ENCODE measurements around the gene SEMA4G. TPM values are rescaled to one million over a fixed set of nuclear protein-coding genes. Genes with fewer than 3 reads are reported as not detected.

The SEMA4G gene
- total and polyA plus RNA-seq, 2 of the 13 experiments (the other 11 are each of a cell fraction or from before 2014, with no cell fraction given): 46.2 to 207 TPM

DNA sequence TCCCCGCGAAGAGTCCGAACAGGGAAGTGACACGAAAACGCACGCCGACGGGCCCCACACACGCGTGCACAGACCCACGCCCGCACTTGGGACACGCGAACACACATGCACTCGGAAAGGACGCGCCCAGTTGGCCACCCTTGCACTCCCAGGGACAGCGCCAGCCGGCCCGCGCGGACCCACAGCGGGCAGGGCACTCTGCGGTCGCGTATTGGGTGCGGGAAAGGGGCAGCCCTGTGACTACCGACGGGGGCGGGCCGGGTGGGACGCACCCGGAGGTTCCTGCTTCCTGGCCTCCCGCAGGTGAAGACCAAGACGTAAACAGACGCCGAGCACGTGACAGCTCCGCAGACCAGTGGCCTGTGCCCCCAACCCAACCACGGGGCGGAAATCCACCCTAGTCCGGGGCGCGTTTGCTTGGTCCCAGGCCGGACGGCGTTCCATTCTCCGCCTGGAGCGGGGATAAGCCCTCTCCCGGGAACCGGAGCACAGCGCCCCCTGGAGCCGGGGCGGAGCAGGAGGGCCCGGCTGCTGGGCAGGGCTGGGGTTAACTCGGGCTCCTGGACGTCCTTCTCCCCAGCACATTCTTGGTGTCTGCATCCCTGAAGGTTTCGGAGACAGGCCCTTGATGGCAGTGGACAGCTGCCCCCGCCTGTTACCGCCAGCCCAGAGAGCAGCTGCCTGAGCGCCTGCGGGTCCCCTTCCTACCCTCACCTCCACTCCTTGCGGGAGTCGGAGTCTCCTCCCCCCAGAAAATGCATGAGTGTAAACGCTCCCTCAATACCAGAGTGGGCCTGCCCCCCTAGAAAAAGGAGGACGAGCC, 28.3 kb downstream of the SEMA4G start (continued):
- TF ChIP-seq, protein P1, sequence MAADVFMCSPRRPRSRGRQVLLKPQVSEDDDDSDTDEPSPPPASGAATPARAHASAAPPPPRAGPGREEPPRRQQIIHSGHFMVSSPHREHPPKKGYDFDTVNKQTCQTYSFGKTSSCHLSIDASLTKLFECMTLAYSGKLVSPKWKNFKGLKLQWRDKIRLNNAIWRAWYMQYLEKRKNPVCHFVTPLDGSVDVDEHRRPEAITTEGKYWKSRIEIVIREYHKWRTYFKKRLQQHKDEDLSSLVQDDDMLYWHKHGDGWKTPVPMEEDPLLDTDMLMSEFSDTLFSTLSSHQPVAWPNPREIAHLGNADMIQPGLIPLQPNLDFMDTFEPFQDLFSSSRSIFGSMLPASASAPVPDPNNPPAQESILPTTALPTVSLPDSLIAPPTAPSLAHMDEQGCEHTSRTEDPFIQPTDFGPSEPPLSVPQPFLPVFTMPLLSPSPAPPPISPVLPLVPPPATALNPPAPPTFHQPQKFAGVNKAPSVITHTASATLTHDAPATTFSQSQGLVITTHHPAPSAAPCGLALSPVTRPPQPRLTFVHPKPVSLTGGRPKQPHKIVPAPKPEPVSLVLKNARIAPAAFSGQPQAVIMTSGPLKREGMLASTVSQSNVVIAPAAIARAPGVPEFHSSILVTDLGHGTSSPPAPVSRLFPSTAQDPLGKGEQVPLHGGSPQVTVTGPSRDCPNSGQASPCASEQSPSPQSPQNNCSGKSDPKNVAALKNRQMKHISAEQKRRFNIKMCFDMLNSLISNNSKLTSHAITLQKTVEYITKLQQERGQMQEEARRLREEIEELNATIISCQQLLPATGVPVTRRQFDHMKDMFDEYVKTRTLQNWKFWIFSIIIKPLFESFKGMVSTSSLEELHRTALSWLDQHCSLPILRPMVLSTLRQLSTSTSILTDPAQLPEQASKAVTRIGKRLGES (CRISPR knock-in tag; IDR thresholded peaks at IDR 0.05; ENCODE audit: borderline replicate concordance): no peak
- TF ChIP-seq SRF (IDR thresholded peaks at IDR 0.05; ENCODE audit: low read depth, low read length): no peak
- no peak for TF ChIP-seq SP140L (CRISPR knock-in tag; IDR thresholded peaks at IDR 0.05; ENCODE audit: borderline replicate concordance)
- no peak for TF ChIP-seq MATR3 (CRISPR knock-in tag; IDR thresholded peaks at IDR 0.05)
- no peak; the same call in 1 of the 2 replicates for TF ChIP-seq ZNF510 (CRISPR knock-in tag; IDR thresholded peaks at IDR 0.05; ENCODE audit: low read depth)
- TF ChIP-seq, protein P2, sequence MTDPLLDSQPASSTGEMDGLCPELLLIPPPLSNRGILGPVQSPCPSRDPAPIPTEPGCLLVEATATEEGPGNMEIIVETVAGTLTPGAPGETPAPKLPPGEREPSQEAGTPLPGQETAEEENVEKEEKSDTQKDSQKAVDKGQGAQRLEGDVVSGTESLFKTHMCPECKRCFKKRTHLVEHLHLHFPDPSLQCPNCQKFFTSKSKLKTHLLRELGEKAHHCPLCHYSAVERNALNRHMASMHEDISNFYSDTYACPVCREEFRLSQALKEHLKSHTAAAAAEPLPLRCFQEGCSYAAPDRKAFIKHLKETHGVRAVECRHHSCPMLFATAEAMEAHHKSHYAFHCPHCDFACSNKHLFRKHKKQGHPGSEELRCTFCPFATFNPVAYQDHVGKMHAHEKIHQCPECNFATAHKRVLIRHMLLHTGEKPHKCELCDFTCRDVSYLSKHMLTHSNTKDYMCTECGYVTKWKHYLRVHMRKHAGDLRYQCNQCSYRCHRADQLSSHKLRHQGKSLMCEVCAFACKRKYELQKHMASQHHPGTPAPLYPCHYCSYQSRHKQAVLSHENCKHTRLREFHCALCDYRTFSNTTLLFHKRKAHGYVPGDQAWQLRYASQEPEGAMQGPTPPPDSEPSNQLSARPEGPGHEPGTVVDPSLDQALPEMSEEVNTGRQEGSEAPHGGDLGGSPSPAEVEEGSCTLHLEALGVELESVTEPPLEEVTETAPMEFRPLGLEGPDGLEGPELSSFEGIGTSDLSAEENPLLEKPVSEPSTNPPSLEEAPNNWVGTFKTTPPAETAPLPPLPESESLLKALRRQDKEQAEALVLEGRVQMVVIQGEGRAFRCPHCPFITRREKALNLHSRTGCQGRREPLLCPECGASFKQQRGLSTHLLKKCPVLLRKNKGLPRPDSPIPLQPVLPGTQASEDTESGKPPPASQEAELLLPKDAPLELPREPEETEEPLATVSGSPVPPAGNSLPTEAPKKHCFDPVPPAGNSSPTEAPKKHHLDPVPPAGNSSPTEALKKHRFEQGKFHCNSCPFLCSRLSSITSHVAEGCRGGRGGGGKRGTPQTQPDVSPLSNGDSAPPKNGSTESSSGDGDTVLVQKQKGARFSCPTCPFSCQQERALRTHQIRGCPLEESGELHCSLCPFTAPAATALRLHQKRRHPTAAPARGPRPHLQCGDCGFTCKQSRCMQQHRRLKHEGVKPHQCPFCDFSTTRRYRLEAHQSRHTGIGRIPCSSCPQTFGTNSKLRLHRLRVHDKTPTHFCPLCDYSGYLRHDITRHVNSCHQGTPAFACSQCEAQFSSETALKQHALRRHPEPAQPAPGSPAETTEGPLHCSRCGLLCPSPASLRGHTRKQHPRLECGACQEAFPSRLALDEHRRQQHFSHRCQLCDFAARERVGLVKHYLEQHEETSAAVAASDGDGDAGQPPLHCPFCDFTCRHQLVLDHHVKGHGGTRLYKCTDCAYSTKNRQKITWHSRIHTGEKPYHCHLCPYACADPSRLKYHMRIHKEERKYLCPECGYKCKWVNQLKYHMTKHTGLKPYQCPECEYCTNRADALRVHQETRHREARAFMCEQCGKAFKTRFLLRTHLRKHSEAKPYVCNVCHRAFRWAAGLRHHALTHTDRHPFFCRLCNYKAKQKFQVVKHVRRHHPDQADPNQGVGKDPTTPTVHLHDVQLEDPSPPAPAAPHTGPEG (CRISPR knock-in tag; IDR thresholded peaks at IDR 0.05): no peak; the same call in 1 of the 2 replicates
- no peak; the same call in 1 of the 2 replicates for TF ChIP-seq ZFP41 (CRISPR knock-in tag; IDR thresholded peaks at IDR 0.05; ENCODE audit: borderline replicate concordance)
- no peak; the same call in 1 of the 2 replicates for TF ChIP-seq ZNF564 (CRISPR knock-in tag; IDR thresholded peaks at IDR 0.05)
- 0 out of 2 replicates have a peak, but pooled peaks have one; percentile 41 for TF ChIP-seq YEATS2 (CRISPR knock-in tag; IDR thresholded peaks at IDR 0.05; ENCODE audit: borderline replicate concordance)
- TF ChIP-seq, protein P3, sequence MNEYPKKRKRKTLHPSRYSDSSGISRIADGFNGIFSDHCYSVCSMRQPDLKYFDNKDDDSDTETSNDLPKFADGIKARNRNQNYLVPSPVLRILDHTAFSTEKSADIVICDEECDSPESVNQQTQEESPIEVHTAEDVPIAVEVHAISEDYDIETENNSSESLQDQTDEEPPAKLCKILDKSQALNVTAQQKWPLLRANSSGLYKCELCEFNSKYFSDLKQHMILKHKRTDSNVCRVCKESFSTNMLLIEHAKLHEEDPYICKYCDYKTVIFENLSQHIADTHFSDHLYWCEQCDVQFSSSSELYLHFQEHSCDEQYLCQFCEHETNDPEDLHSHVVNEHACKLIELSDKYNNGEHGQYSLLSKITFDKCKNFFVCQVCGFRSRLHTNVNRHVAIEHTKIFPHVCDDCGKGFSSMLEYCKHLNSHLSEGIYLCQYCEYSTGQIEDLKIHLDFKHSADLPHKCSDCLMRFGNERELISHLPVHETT (CRISPR knock-in tag; conservative IDR thresholded peaks at IDR 0.05): peak; percentile 37; the same call in 1 of the 2 replicates
- TF ChIP-seq ZNF709 (CRISPR knock-in tag; IDR thresholded peaks at IDR 0.05): no peak; the same call in 1 of the 2 replicates
